ENCODE data around the gene CFAP20DC. TPM values are rescaled to one million over a fixed set of nuclear protein-coding genes. Genes with fewer than 3 reads are reported as not detected.
"Not testable (repeated sequence)": the region's sequence is repeated elsewhere in the genome, so short reads cannot be mapped to it uniquely, and the experiment has no call there.

Gene CFAP20DC
- total RNA-seq, 2 donors from 2014 or later, result 6.5 to 9.5 TPM

DNA sequence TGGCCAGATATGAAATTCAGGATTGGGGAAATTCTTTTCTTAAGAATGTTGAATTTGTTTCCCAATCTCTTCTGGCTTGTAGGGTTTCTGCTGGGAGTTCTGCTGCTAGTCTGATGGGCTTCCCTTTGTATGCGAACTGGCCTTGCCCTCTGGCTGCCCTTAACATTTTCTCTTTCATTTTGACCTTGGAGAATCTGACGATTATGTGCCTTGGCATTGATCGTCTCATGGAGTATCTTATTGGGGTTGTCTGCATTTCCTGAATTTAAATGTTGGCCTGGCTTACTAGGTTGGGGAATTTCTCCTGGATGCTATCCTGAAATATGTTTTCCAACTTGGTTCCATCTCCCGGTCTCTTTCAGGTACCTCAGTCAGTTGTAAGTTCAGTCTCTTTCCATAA is 152.2 kb downstream of the CFAP20DC start:
- TF ChIP-seq, protein P1, sequence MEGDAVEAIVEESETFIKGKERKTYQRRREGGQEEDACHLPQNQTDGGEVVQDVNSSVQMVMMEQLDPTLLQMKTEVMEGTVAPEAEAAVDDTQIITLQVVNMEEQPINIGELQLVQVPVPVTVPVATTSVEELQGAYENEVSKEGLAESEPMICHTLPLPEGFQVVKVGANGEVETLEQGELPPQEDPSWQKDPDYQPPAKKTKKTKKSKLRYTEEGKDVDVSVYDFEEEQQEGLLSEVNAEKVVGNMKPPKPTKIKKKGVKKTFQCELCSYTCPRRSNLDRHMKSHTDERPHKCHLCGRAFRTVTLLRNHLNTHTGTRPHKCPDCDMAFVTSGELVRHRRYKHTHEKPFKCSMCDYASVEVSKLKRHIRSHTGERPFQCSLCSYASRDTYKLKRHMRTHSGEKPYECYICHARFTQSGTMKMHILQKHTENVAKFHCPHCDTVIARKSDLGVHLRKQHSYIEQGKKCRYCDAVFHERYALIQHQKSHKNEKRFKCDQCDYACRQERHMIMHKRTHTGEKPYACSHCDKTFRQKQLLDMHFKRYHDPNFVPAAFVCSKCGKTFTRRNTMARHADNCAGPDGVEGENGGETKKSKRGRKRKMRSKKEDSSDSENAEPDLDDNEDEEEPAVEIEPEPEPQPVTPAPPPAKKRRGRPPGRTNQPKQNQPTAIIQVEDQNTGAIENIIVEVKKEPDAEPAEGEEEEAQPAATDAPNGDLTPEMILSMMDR (conservative IDR thresholded peaks at IDR 0.05), result no peak
- H3K27ac ChIP-seq (ENCODE audit: low read depth, low read length), result no peak overlapping the region
- H3K4me1 ChIP-seq (ENCODE audit: control insufficient read depth, insufficient read depth, low read length), result peaks cover 13% of the 10 kb centered on the region
- Mint-ChIP-seq H3K4me1 (peaks cover 5% of the 10 kb centered on the region), H3K9me3 (peaks cover 36% of the 10 kb centered on the region), H3K36me3 (ENCODE audit: low read depth) (peaks cover 14% of the 10 kb centered on the region), H3K4me3 (no peak overlapping the region), H3K27me3 (ENCODE audit: insufficient read depth) (peaks cover 2% of the 10 kb centered on the region), H3K27ac (no peak overlapping the region)
- peaks cover 5% of the 10 kb centered on the region for H3K27me3 ChIP-seq (ENCODE audit: control insufficient read depth, insufficient read depth, low read length, poor library complexity, severe bottlenecking)
- H3K9me3 ChIP-seq (ENCODE audit: control insufficient read depth, low read length), result peaks cover 33% of the 10 kb centered on the region
- no peak overlapping the region for H3K9ac ChIP-seq (ENCODE audit: extremely low read depth, low read length, poor library complexity, severe bottlenecking)
- H3K36me3 ChIP-seq (ENCODE audit: control insufficient read depth, insufficient read depth, low read length), result no peaks in the 10 kb centered on the region
- DNase-seq, result no peak
- 93 to 96% methylated on average over 4 of the region's 4 CpGs for WGBS, 2 experiments (ENCODE audit: insufficient coverage in 1 of 2, insufficient read length in 1 of 2)
- H3K4me3 ChIP-seq (ENCODE audit: low read length), result no peak overlapping the region

DNA sequence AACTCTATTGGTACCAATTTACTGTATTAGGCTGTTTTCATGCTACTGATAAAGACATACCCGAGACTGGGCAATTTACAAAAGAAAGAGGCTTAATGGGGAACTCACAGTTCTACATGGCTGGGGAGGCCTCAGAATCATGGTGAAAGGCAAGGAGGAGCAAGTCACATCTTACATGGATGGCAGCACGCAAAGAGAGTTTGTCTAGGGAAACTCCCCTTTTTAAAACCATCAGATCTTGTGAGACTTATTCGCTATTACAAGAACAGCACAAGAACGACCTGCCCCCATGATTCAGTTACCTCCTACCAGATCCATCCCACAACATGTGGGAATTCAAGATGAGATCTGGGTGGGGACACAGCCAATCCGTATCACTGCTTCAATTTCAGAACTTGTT is 154.1 kb downstream of the CFAP20DC start:
- H3K36me3 ChIP-seq (ENCODE audit: control insufficient read depth, insufficient read depth, low read length); H3K27ac Mint-ChIP-seq; H3K9ac ChIP-seq (ENCODE audit: extremely low read depth, low read length, poor library complexity, severe bottlenecking); DNase-seq; H3K27ac ChIP-seq (ENCODE audit: low read depth, low read length); H3K4me3 ChIP-seq (ENCODE audit: low read length); H3K4me1 Mint-ChIP-seq; H3K27me3 Mint-ChIP-seq (ENCODE audit: insufficient read depth); H3K27me3 ChIP-seq (ENCODE audit: control insufficient read depth, insufficient read depth, low read length, poor library complexity, severe bottlenecking); H3K4me3 Mint-ChIP-seq: not testable (repeated sequence)
- Histone ChIP-seq H3K9me3 (ENCODE audit: control insufficient read depth, low read length) (peaks cover 41% of the 10 kb centered on the region), H3K4me1 (ENCODE audit: control insufficient read depth, insufficient read depth, low read length) (peaks cover 13% of the 10 kb centered on the region)
- WGBS, 2 experiments (ENCODE audit: insufficient coverage in 1 of 2, insufficient read length in 1 of 2), result 90 to 93% methylated on average over 4 to 5 of the region's 5 CpGs
- Mint-ChIP-seq H3K9me3 (peaks cover 52% of the 10 kb centered on the region), H3K36me3 (ENCODE audit: low read depth) (peaks cover 21% of the 10 kb centered on the region)

DNA sequence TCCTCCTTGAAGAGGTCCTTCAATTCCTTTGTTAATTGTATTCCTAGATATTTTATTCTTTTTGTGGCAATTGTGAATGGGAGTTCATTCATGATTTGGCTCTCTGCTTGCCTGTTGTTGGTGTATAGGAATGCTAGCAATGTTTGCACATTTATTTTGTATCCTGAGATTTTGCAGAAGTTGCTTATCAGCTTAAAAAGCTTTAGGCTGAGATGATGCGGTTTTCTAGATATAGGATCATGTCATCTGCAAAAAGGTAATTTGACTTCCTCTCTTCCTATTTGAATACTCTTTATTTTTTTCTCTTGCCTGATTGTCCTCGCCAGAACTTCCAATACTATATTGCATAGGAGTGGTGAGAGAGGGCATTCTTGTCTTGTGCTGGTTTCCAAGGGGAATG is 157.3 kb downstream of the CFAP20DC start:
- not testable (repeated sequence) for H3K4me1 Mint-ChIP-seq; H3K4me3 Mint-ChIP-seq; H3K36me3 ChIP-seq (ENCODE audit: control insufficient read depth, insufficient read depth, low read length); H3K4me3 ChIP-seq (ENCODE audit: low read length); H3K27me3 Mint-ChIP-seq (ENCODE audit: insufficient read depth); H3K27ac ChIP-seq (ENCODE audit: low read depth, low read length); H3K27ac Mint-ChIP-seq; DNase-seq; H3K27me3 ChIP-seq (ENCODE audit: control insufficient read depth, insufficient read depth, low read length, poor library complexity, severe bottlenecking); H3K4me1 ChIP-seq (ENCODE audit: control insufficient read depth, insufficient read depth, low read length); H3K9ac ChIP-seq (ENCODE audit: extremely low read depth, low read length, poor library complexity, severe bottlenecking)
- H3K9me3 ChIP-seq (ENCODE audit: control insufficient read depth, low read length), result peaks cover 41% of the 10 kb centered on the region
- Mint-ChIP-seq H3K36me3 (ENCODE audit: low read depth) (peaks cover 21% of the 10 kb centered on the region), H3K9me3 (peaks cover 53% of the 10 kb centered on the region)
- WGBS, 2 experiments (ENCODE audit: insufficient coverage in 1 of 2, insufficient read length in 1 of 2), result 100% methylated on average over 2 of the region's 2 CpGs; no CpG with 5 or more reads in 1 of the 2 experiments

DNA sequence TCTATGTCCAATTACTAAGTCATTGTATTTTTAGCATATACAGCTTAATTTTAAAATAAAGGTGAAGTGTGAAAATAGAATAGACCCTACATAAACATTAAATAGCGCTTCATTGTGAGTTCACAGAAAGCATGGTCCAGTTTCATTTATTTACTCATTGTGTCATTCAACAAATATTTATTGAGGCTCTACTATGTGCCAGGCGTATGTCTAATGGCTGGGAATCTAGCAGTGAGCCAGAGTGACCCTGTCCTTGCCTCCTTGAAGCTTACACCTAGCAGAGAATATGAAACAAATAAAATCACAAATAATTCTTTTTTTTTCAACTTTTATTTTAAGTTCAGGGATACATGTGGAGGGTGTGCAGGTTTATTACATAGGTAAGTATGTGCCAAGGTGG is 161.7 kb downstream of the CFAP20DC start:
- H3K9me3 Mint-ChIP-seq, result peaks cover 19% of the 10 kb centered on the region

More for the DNA sequence above, 161.7 kb downstream of the CFAP20DC start:
- Histone ChIP-seq H3K4me1 (ENCODE audit: control insufficient read depth, insufficient read depth, low read length) (no peaks in the 10 kb centered on the region), H3K9me3 (ENCODE audit: control insufficient read depth, low read length) (peaks cover 8% of the 10 kb centered on the region), H3K4me3 (ENCODE audit: low read length) (no peak overlapping the region), H3K27ac (ENCODE audit: low read depth, low read length) (no peak overlapping the region), H3K9ac (ENCODE audit: extremely low read depth, low read length, poor library complexity, severe bottlenecking) (no peak overlapping the region), H3K27me3 (ENCODE audit: control insufficient read depth, insufficient read depth, low read length, poor library complexity, severe bottlenecking) (no peaks in the 10 kb centered on the region), H3K36me3 (ENCODE audit: control insufficient read depth, insufficient read depth, low read length) (no peaks in the 10 kb centered on the region)
- Mint-ChIP-seq H3K36me3 (ENCODE audit: low read depth) (peaks cover 7% of the 10 kb centered on the region), H3K4me3 (no peak overlapping the region), H3K4me1 (no peaks in the 10 kb centered on the region), H3K27ac (no peak overlapping the region), H3K27me3 (ENCODE audit: insufficient read depth) (no peaks in the 10 kb centered on the region)
- DNase-seq, result no peak
- TF ChIP-seq, protein P1 (conservative IDR thresholded peaks at IDR 0.05), result no peak
- 89 to 100% methylated on average over 2 of the region's 2 CpGs for WGBS, 2 experiments (ENCODE audit: insufficient coverage in 1 of 2, insufficient read length in 1 of 2)

All from endodermal cell (in vitro differentiated cells).